HG02973 (cell line): ENCODE measurements around the gene KIF4A.
A peak's percentile ranks its signal among the peaks of the same experiment; 100 is the strongest.

Source experiments
- ATAC-seq: cut with Tn5 transposase; IDR thresholded peaks from one replicate; pipeline ENCODE4 v1.9.1; 2021; ENCODE audit warnings: moderate library complexity; ENCODE audit not compliant: unreplicated experiment

KIF4A gene

GRCh38 chrX:70436343-70436742 lies 146.4 kb downstream of the KIF4A start:
- no peak for ATAC-seq

DNA sequence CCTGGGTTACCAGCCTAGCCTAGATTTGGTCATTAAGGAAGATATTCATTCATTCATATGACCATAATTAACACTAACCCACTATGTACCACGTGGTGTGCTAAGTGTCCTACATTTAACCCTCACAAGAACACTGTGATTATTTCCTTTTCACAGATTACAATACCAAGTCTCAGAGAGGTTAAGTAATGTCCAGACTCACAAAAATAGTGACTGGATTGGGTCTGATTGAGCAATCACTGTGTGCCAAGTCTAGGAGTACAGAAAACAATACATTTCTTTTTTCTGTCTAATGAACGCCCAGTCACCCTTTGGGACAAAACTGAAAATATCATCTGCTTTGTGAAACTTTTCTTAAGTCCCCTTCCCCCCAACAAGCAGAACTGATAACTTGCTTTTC lies 147.1 kb downstream of the KIF4A start:
- ATAC-seq: no peak

GRCh38 chrX:70437921-70438665 lies 148.2 kb downstream of the KIF4A start:
- ATAC-seq: no peak

- ATAC-seq: no peak
Measured at GRCh38 chrX:70439016-70439415, 149.1 kb downstream of the KIF4A start.

DNA sequence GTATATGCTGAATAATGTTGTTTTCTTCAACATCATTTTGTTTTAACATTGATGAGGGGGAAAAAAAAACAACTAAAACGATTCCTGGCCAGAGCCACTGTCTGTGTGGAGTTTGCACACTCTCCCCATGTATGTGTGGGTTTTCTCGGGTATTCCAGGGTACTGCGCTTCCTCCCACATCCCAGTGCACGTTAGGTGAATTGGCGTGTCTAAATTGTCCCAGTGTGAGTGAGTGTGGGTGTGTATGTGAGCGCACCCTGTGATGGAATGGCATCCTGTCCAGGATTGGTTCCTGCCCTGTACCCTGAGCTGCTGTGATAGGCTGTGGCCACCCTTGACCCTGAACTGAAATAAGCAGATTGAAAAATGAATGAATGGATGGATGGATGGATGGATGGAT lies 152.3 kb downstream of the KIF4A start:
- ATAC-seq: no peak

DNA sequence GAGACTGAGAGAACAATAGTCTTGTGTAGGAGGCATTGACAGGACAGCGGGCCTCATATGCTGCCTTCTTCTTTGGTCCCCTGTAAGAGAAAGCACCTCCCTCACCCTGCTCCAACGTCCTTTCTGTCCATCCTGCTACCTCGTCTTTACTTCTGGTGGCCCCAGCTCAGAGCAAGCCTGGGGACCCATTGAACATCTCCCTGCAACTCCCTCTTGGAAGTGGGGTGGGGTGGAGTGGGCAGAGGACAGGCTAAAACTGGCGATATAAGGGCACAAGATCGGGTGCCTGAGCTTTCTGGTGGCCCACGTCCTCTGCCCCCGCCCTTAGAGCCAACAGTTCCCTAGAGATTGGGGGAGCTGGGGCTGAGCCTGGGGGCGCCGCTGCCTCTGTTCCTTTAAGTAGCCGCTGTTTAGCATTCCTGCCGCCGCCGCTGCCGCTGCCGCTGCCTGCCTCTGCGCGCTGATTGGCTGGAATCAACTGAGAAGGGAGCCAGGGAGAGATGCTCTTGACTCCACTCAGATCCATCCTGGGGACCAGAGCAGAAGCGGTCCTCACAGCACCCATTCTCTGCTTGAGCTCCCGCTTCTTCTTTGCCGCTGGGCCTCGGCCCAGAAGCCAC lies 154.5 kb downstream of the KIF4A start, which contains the start of gene DLG3:
TSS of gene DLG3 (plus strand) at position 510 of the 620 bp plus-strand sequence. CDS start 367 bp downstream, outside the sequence.
- ATAC-seq: no peak

- ATAC-seq: no peak
Measured at GRCh38 chrX:70444946-70445656, 155.2 kb downstream of the KIF4A start.

DNA sequence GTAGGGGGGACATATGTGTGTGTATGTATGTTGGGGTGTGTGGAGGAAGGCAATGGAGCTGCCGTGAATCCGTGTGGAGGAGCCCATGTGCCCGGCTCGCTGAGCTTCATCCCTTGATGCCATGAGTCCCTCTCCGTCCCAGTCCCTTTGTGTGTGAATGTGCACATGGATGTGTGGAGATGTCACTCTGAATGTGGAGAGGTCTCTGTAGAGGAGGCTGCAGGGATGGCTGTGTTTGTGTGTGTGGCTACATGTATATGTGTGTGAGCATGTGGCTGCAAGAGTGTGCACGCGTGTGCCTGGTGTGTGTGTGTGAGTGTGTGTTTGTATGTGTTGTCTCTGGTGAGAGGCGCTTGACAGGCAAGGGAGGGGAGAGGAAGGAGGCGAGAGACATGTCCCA lies 156.0 kb downstream of the KIF4A start:
- no peak for ATAC-seq

- no peak for ATAC-seq
Measured at GRCh38 chrX:70446380-70447350, 156.8 kb downstream of the KIF4A start.

GRCh38 chrX:70449457-70449966 lies 159.6 kb downstream of the KIF4A start:
- ATAC-seq: no peak

GRCh38 chrX:70452143-70452733 lies 162.3 kb downstream of the KIF4A start:
- ATAC-seq: peak; percentile 48

GRCh38 chrX:70453024-70453618 lies 163.2 kb downstream of the KIF4A start:
- ATAC-seq: no peak

DNA sequence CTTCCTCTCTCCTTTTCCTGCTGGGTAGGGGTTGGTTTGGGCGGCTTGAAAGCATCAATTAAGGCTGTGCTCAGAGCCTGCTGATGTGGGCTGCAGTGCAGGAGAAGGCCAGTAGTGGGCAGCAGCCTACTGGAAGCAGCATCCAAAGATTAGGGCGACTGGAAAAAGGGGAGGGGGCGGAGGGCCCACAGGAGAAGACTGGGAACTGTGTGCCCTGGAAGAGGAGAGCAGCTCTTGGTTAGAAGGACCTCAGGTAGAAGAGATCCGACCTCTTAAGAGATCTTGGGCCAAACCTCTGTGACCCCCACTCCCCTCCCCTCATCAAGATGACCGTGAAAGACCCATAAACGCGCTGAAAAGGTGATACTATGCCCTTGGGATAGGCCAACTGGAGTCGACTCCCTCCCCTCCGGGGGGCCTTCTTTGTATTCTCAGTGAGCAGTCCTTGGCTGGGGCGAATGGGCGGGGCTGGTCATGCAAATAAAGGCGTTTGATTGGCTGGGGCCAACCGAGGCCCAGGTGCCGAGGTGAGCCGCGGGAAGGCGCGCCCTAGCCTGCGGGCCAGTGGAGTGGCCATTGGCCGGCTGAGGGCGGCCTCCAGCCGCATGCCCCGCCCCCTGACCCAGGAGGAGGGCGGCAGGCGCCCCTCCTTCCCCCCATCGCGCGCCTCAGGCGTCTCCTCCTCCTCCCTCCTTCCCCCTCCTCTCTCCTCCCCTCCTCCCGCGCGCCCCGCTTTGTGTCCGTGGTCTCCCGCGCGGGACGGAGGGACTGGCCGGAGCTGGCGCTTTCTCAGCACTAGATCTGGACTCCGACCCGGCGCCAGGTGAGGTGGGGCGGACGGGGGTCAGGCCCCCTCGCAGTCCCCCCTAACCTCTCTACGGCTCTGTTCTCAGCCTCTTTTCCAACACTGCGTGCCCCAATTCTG lies 164.8 kb downstream of the KIF4A start:
- peak; percentile 57 for ATAC-seq

DNA sequence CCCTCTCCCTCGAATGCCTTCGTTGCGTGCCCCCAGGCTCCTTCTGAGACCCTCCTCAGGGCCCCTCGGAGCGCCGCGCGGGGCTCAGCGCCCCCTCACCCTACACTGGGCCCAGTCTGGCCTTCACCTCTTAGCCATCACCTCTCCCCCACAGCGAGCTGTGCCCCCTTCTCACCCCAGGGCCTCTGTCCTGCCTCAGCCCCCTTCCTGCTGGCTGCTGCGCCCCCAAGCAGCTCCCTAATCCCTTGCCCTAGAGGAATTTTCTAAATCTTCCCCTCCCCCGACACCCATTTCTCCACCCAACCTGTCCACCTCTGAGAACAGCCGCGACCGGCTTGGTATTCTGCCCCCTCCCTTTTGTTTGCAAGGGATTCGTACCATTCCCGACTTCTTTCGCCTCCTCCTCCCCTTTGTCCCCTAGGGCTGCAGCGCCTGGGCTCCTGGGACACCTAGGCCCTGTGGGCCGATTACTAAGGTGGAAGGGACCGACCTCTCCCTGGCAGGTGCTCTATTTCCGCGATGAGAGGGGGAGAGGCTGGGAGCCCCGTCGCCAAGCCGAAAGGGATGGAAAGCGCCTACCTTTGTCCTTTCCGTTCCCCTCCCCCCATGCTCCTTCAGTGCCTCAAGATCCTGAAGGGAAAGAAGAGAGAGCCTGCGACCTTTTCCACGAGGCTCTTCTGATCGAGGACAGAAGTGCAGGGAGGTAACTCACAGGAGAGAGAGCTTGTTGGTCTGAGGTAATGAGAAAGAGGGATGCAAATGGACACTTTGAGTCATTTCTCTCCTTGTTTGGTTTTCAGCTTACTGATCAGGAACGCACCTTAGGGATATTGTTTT lies 165.7 kb downstream of the KIF4A start:
- peak; percentile 20 for ATAC-seq

DNA sequence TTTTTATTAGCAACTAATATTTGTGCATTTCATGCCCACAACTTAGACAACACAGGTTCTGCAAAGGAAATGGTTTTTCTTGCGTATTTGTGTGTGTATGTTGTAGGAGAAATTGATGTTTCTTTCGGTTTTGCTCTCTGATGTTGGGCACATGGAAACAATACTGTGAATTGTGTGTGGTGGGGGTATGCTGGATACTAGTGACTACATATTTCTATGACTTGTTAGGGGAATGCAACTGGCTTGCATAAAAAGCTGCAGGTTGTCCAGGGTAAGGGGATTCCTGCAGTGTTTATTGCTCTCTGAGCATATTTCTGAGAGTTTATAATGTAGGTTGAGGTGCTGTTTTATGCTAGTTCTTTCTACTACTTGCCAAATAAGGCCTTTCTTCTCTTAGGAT lies 166.4 kb downstream of the KIF4A start:
- ATAC-seq: peak; percentile 28

- ATAC-seq: no peak
Measured at GRCh38 chrX:70461026-70461425, 171.1 kb downstream of the KIF4A start.

- ATAC-seq: no peak
Measured at GRCh38 chrX:70464051-70464450, 174.1 kb downstream of the KIF4A start.

DNA sequence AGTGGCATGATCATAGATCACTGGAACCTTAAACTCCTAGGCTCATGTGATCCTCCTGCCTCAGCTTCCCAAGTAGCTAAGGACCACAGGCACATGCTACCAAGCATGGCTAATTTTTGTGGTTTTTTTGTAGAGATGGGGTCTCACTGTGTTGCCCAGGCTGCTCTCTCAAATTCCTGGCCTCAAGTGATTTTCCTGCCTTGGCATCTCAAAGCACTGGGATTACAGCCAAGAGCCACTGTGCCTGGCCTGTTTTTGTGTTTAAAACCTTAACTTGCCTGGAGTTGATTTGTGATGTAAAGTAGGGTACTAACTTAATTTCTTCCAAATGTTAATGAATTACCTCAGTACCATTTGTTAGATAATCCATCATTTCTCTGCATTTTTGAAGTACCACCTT lies 177.1 kb downstream of the KIF4A start:
- ATAC-seq: no peak
